ENCODE measurements around the gene SCGN.

DNA sequence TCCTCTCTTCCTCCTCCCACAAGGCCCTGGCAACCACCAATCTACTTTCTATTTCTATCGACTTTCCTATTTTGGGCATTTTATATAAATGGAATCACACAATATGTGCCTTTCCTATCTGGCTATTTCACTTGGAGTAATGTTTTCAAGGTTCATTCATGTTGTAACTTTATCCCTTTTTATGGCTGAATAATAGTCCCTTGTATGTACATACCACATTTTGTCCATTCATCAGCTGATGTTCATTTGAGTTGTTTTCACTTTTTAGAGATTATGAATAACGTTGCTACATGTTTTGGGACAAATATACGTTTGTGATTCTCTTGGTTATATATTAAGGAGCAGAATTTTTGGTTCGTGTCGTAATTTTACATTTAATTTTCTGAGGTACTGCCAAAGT, 33.9 kb downstream of the SCGN start:
- TF ChIP-seq POLR2A (IDR thresholded peaks at IDR 0.05; ENCODE audit: low read depth, low read length) = no peak
- TF ChIP-seq POLR2AphosphoS5 (IDR thresholded peaks at IDR 0.05; ENCODE audit: low read depth, low read length) = no peak

Data from GM12892 (cell line).